Adrenal gland (tissue), 12 donors: ENCODE results near the gene APOD. TPM values are rescaled to one million over a fixed set of nuclear protein-coding genes. Genes with fewer than 3 reads are reported as not detected.

Experiments
- DNase-seq, 7 donors: peaks; one replicate each; pipeline ENCODE4 v3.0.0-alpha.2; 2019 to 2020
- H3K27ac ChIP-seq, 5 donors: fragments of 200-600 bp; sonication (generic) in 4 of 5; 1 replicate in 3 of 5; 2 replicates in 2 of 5; pipeline versions ENCODE4 v1.5.1 to v1.8.0; 2016 to 2020; ENCODE audit warnings: mild to moderate bottlenecking in 1 of 5
- H3K27me3 ChIP-seq: fragments of 200-600 bp; 2 replicates; pipeline ENCODE4 v1.8.0; 2021
- H3K36me3 ChIP-seq, 2 donors: fragments of 200-600 bp; replicated peaks in 1 of 2; 1 replicate in 1 of 2; 2 replicates in 1 of 2; pipeline versions ENCODE4 v1.5.1 to v1.8.0; 2018 to 2022
- H3K4me1 ChIP-seq, 2 donors: fragments of 200-600 bp; replicated peaks in 1 of 2; 1 replicate in 1 of 2; 2 replicates in 1 of 2; pipeline versions ENCODE4 v1.5.1 to v1.8.0; 2018 to 2021
- H3K4me3 ChIP-seq, 4 donors: fragments of 200-600 bp; sonication (generic) in 3 of 4; one replicate each; pipeline ENCODE4 v1.5.1; 2016 to 2018
- H3K9me3 ChIP-seq, 3 donors: fragments of 200-600 bp; sonication (generic) in 1 of 3; replicated peaks in 1 of 3; 1 replicate in 2 of 3; 2 replicates in 1 of 3; pipeline versions ENCODE4 v1.5.1 to v1.8.0; 2016 to 2021
- CTCF ChIP-seq, 6 experiments: fragments of 450-650 bp in 4 of 6; fragments of 200-600 bp in 2 of 6; sonication (generic) in 1 of 6; IDR thresholded peaks; 1 replicate in 5 of 6; 2 replicates in 1 of 6; pipeline versions ENCODE4 v1.5.1 to v1.8.0; 2016 to 2021; ENCODE audit warnings: antibody characterized with exemption in 6 of 6, mild to moderate bottlenecking in 2 of 6, moderate library complexity in 1 of 6
- POLR2A ChIP-seq, 2 donors: fragments of 450-650 bp; IDR thresholded peaks; one replicate each; pipeline ENCODE4 v1.6.1; 2017; ENCODE audit warnings: antibody characterized with exemption in 2 of 2, mild to moderate bottlenecking in 2 of 2, moderate library complexity in 1 of 2
- WGBS, 4 donors: extraction: QIAGEN DNeasy Blood & Tissue Kit in 2 of 4; methylation state at CpG; one replicate each; pipeline versions ENCODE4 v1.1.5 to v1.1.7; 2013 to 2017; 5-methylcytosine and 5-hydroxymethylcytosine counted together
- intact Hi-C, 2 donors: fragments of 100-400 bp; cut with DNase I; formaldehyde crosslinking; loops; one replicate each; pipeline versions ENCODE4 v1.14.1 to v1.15.0; 2022 to 2023
- polyA plus RNA-seq, 3 donors: library from polyadenylated mRNA; stranded (reverse); fragments of 200-250 nt in 2 of 3; fragments of 350-450 nt in 1 of 3; fragmentation: Illumina TruSeq in 1 of 3; extraction: RNeasy Lipid Tissue Mini Kit (QIAGEN cat#74804) in 1 of 3; gene quantifications; one replicate each; pipeline ENCODE4 v1.2.3, GENCODE V29; 2013 to 2014
- total RNA-seq, 9 donors: library from RNA; depleted of rRNA in 4 of 9; stranded (reverse); fragments of >200 nt in 4 of 9; fragments of 120-200 nt in 1 of 9; fragmentation: NEBNext Ultra II Directional in 1 of 9; extraction: Animal tissue kit (Norgen Biotek cat#: 25700) in 1 of 9; gene quantifications; one replicate each; pipeline versions ENCODE4 v1.1.0 to v1.2.4, GENCODE V29; 2013 to 2023
- donor health status: healthy with polysubstance abuse.
- donor health status: Bipolar disorder and iron deficiency.
- donor health status: DM: yes; HTN: yes; CAD: no.
- donor health status: DM: no; HTN: no; CAD: no.
- donor health status: DM: no; HTN: no; CAD: no.
- donor health status: DM: yes; HTN: yes; CAD: no.

The APOD gene
- total and polyA plus RNA-seq, 12 donors: 5.1 to 523 (median 38.9) TPM

GRCh38 chr3:195573611-195574496, 9.9 kb downstream of the APOD start:
- Histone ChIP-seq H3K36me3 (no peaks in the 10 kb centered on the region), H3K4me3 (no peak overlapping the region), H3K4me1 (no peaks in the 10 kb centered on the region), H3K9me3 (no peaks in the 10 kb centered on the region), H3K27ac (no peak overlapping the region), H3K27me3 (no peaks in the 10 kb centered on the region)
- no peak for TF ChIP-seq CTCF (IDR thresholded peaks at IDR 0.05)
- no peak for TF ChIP-seq POLR2A (IDR thresholded peaks at IDR 0.05)
- intact Hi-C loops: no loop called here
- DNase-seq: no peak
- WGBS, 4 donors: 87 to 93% (median 90%) methylated on average over 18 to 19 of the region's 19 CpGs

- Histone ChIP-seq H3K27ac (no peak overlapping the region), H3K36me3 (no peaks in the 10 kb centered on the region), H3K4me1 (no peaks in the 10 kb centered on the region), H3K9me3 (no peaks in the 10 kb centered on the region), H3K4me3 (no peak overlapping the region), H3K27me3 (no peaks in the 10 kb centered on the region)
- no peak for DNase-seq
- TF ChIP-seq CTCF (IDR thresholded peaks at IDR 0.05) (no peak), POLR2A (IDR thresholded peaks at IDR 0.05) (no peak)
- 80 to 85% (median 82%) methylated on average over 6 of the region's 6 CpGs for WGBS, 4 donors
- intact Hi-C loops: no loop called here
These were observed 12.4 kb downstream of the APOD start for GRCh38 chr3:195571361-195571760.

- no peak overlapping the region for H3K4me3 ChIP-seq
These were observed 12.8 kb downstream of the APOD start for GRCh38 chr3:195570912-195571311.

GRCh38 chr3:195570344-195570743, 13.4 kb downstream of the APOD start:
- no peaks in the 10 kb centered on the region for H3K36me3 ChIP-seq
- intact Hi-C loops: no loop called here
- no peaks in the 10 kb centered on the region for H3K9me3 ChIP-seq
- no peak overlapping the region for H3K4me3 ChIP-seq
- 72 to 90% (median 84%) methylated on average over 6 of the region's 6 CpGs for WGBS, 4 donors
- H3K27me3 ChIP-seq: no peaks in the 10 kb centered on the region
- no peaks in the 10 kb centered on the region for H3K4me1 ChIP-seq
- no peak overlapping the region for H3K27ac ChIP-seq
- TF ChIP-seq POLR2A (IDR thresholded peaks at IDR 0.05) (no peak), CTCF (IDR thresholded peaks at IDR 0.05) (no peak)
- no peak for DNase-seq

More at GRCh38 chr3:195570912-195571311, 12.8 kb downstream of the APOD start:
- Histone ChIP-seq H3K27me3 (no peaks in the 10 kb centered on the region), H3K36me3 (no peaks in the 10 kb centered on the region), H3K27ac (no peak overlapping the region), H3K4me1 (no peaks in the 10 kb centered on the region), H3K9me3 (no peaks in the 10 kb centered on the region)
- WGBS, 4 donors: 74 to 90% (median 90%) methylated on average over 8 to 9 of the region's 9 CpGs
- DNase-seq: no peak
- intact Hi-C loops: no loop called here
- TF ChIP-seq POLR2A (IDR thresholded peaks at IDR 0.05): no peak
- no peak for TF ChIP-seq CTCF (IDR thresholded peaks at IDR 0.05)
